Astrocyte of the spinal cord (primary cell): ENCODE results near the gene IKZF1.

Experiments
- DNase-seq: peaks from one replicate; pipeline ENCODE4 v3.0.0; 2011; ENCODE audit warnings: low read depth, low spot score
- H3K4me3 ChIP-seq: 2 replicates; pipeline ENCODE4 v1.5.1; 2011; ENCODE audit warnings: low read depth, mild to moderate bottlenecking, low read length, moderate library complexity
- CTCF ChIP-seq: IDR thresholded peaks from 2 replicates; pipeline ENCODE4 v1.5.1; 2012; ENCODE audit warnings: low read depth, mild to moderate bottlenecking, low read length, inconsistent platforms
- in situ Hi-C: cut with HindIII; loops from 2 replicates; pipeline ENCODE4 v1.10.0; 2017; ENCODE audit warnings: low sequenced_read_pairs

Gene IKZF1

GRCh38 chr7:50397971-50398324, 93.4 kb downstream of the IKZF1 start:
- in situ Hi-C loops = no loop called here
- no peak for DNase-seq
- TF ChIP-seq CTCF = no peak
- no peak overlapping the region for H3K4me3 ChIP-seq

- H3K4me3 ChIP-seq = no peak overlapping the region
- in situ Hi-C loops = no loop called here
- no peak for TF ChIP-seq CTCF
- DNase-seq = no peak
Measured at GRCh38 chr7:50399206-50399605, 94.7 kb downstream of the IKZF1 start.

DNA sequence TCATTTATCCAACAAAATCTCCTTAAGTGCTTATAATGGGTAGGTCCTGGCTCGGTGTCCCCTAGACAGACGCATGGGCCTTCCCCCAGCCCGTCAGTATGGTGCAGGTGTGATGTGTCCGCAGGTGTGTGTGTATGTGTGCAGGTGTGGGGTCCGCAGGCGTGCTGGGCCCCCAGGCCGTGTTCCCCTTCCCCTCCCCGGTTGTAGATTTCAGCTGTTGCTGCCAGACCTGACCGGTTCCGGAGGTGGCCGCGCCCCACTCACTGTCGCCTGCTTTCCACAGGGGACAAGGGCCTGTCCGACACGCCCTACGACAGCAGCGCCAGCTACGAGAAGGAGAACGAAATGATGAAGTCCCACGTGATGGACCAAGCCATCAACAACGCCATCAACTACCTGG, 95.1 kb downstream of the IKZF1 start:
- no peak overlapping the region for H3K4me3 ChIP-seq
- no peak for TF ChIP-seq CTCF
- in situ Hi-C loops = no loop called here
- no peak for DNase-seq

- DNase-seq = no peak
- TF ChIP-seq CTCF = no peak
- H3K4me3 ChIP-seq = no peak overlapping the region
- in situ Hi-C loops = no loop called here
Measured at GRCh38 chr7:50400114-50400513, 95.6 kb downstream of the IKZF1 start.

DNA sequence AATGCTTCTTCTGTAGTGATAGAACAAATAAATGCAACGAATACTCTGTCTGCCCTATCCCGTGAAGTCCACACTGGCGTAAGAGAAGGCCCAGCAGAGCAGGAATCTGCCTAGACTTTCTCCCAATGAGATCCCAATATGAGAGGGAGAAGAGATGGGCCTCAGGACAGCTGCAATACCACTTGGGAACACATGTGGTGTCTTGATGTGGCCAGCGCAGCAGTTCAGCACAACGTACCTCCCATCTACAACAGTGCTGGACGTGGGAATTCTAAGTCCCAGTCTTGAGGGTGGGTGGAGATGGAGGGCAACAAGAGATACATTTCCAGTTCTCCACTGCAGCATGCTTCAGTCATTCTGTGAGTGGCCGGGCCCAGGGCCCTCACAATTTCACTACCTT, 99.9 kb downstream of the IKZF1 start:
- no peak for TF ChIP-seq CTCF
- no peak overlapping the region for H3K4me3 ChIP-seq
- in situ Hi-C loops = no loop called here
- DNase-seq = no peak

DNA sequence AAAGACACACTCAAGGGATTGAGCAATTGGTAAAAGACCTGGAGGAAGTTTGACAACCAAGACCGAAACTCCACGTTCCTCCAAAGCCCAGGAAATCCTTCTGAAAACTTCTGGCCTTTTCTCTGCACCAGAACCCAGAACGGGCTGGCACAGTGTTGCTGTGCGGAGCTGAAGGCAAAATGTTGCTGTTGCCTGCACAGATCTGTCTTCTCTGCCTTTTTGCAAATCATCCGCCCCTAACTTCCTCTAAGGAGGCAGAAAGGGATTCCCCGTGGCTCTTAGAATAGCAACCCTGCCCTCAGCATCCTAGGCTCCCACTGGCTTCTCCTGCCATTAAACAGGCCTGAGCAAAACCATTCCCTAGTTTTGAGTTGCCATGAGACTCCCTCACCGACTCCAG, 100.7 kb downstream of the IKZF1 start:
- in situ Hi-C loops = no loop called here
- DNase-seq = no peak
- H3K4me3 ChIP-seq = no peak overlapping the region
- no peak for TF ChIP-seq CTCF

GRCh38 chr7:50406935-50407334, 102.4 kb downstream of the IKZF1 start:
- DNase-seq = no peak
- no peak overlapping the region for H3K4me3 ChIP-seq
- in situ Hi-C loops = no loop called here
- TF ChIP-seq CTCF = no peak
